Measurements from ENCODE around the gene GPD1L. TPM values are rescaled to one million over a fixed set of nuclear protein-coding genes. Genes with fewer than 3 reads are reported as not detected.

Gene GPD1L
- total and polyA plus RNA-seq, 2 of the 13 experiments (the other 11 are each of a cell fraction or from before 2014, with no cell fraction given), result 4.9 to 13.7 TPM

DNA sequence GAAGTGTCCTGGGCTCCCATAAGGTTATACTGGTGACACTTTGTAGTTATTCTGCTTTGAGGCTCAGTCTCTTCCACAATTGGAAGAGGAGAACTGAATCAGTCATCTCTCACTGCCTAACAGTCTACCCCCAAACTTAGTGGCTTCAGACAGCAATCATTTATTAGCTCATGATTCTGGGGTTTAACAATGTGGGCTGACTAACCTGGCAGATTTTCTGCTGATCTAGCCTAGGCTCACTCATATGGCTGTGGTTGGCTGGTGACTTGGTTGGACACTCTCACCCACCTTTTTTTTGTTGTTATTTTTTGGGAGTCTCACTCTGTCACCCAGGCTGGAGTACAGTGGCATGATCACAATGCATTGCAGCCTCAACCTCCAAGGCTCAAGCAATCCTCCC is 7.1 kb downstream of the GPD1L start (continued):
- TF ChIP-seq PHF8 (CRISPR knock-in tag; IDR thresholded peaks at IDR 0.05) (no peak), HMG20A (CRISPR knock-in tag; IDR thresholded peaks at IDR 0.05; ENCODE audit: borderline replicate concordance) (no peak), HOXA9 (CRISPR knock-in tag; IDR thresholded peaks at IDR 0.05; ENCODE audit: borderline replicate concordance) (no peak), AHR (CRISPR knock-in tag; IDR thresholded peaks at IDR 0.05) (no peak), ZNF180 (CRISPR knock-in tag; IDR thresholded peaks at IDR 0.05; ENCODE audit: borderline replicate concordance, low read depth) (no peak), NFYC (CRISPR knock-in tag; IDR thresholded peaks at IDR 0.05) (no peak), KDM4B (CRISPR knock-in tag; IDR thresholded peaks at IDR 0.05) (no peak), ZNF850 (CRISPR knock-in tag; conservative IDR thresholded peaks at IDR 0.05) (no peak)
- TF ChIP-seq, protein P1, sequence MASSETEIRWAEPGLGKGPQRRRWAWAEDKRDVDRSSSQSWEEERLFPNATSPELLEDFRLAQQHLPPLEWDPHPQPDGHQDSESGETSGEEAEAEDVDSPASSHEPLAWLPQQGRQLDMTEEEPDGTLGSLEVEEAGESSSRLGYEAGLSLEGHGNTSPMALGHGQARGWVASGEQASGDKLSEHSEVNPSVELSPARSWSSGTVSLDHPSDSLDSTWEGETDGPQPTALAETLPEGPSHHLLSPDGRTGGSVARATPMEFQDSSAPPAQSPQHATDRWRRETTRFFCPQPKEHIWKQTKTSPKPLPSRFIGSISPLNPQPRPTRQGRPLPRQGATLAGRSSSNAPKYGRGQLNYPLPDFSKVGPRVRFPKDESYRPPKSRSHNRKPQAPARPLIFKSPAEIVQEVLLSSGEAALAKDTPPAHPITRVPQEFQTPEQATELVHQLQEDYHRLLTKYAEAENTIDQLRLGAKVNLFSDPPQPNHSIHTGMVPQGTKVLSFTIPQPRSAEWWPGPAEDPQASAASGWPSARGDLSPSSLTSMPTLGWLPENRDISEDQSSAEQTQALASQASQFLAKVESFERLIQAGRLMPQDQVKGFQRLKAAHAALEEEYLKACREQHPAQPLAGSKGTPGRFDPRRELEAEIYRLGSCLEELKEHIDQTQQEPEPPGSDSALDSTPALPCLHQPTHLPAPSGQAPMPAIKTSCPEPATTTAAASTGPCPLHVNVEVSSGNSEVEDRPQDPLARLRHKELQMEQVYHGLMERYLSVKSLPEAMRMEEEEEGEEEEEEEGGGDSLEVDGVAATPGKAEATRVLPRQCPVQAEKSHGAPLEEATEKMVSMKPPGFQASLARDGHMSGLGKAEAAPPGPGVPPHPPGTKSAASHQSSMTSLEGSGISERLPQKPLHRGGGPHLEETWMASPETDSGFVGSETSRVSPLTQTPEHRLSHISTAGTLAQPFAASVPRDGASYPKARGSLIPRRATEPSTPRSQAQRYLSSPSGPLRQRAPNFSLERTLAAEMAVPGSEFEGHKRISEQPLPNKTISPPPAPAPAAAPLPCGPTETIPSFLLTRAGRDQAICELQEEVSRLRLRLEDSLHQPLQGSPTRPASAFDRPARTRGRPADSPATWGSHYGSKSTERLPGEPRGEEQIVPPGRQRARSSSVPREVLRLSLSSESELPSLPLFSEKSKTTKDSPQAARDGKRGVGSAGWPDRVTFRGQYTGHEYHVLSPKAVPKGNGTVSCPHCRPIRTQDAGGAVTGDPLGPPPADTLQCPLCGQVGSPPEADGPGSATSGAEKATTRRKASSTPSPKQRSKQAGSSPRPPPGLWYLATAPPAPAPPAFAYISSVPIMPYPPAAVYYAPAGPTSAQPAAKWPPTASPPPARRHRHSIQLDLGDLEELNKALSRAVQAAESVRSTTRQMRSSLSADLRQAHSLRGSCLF (CRISPR knock-in tag; IDR thresholded peaks at IDR 0.05; ENCODE audit: borderline replicate concordance), result no peak

DNA sequence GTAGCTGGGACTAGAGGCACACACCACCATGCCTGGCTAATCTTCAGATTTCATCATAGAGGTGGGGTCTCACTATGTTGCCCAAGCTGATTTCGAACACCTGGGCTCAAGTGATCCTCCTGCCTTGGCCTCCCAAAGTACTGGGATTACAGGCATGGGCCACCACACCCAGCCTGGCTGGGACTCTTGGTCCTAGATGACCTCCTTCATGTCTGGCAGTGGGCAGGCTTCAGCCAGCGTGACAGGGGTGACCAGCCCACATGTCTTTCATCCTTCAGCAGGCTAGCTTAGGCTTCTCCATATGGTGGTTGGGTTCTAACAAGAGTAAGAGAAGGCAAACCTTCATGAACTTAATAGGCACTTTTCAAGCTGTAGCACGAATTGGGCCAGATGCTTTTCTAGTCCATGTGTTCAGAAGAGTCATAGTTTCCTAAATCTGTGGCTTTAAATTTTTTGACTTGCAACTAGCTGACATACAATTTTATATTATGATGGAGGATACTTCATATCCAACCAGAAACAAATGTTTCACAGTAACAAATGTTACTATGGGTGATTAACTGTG is 7.6 kb downstream of the GPD1L start:
- ATAC-seq (no peak), DNase-seq (ENCODE audit: low spot score) (no peak), FAIRE-seq (no peak)
- no peak overlapping the region for H3K4me2 ChIP-seq (ENCODE audit: low read depth, low read length)
- in situ Hi-C loops (cut with HindIII; ENCODE audit: extremely low pct_ligation_motif_present, low pct_unique_long_range_greater_than_20kb), result no loop called here
- CTCF ChIA-PET (ENCODE audit: low intra/inter-chr PET ratio, low total read pairs), result no interaction called here
- H3K79me2 ChIP-seq (ENCODE audit: insufficient read depth, low read length), result no peaks in the 10 kb centered on the region
- no peaks in the 10 kb centered on the region for H3K27me3 ChIP-seq (ENCODE audit: control insufficient read depth in 1 of 2, insufficient read depth in 2 of 2, low read length in 2 of 2)
- no peak overlapping the region for H2AFZ ChIP-seq (ENCODE audit: low read length)
- H3K27ac ChIP-seq (ENCODE audit: extremely low read length, insufficient read depth, low read length), result no peak overlapping the region
- BruUV-seq (replicated peaks), result no TSS peak
- no peaks in the 10 kb centered on the region for H3K9me3 ChIP-seq (ENCODE audit: low read length)
- H3K4me3 ChIP-seq (replicated peaks in 1 of 3; ENCODE audit: insufficient read depth in 1 of 3, low read depth in 2 of 3, low read length in 3 of 3), result no peak overlapping the region
- 85% methylated on average over 2 of the region's 3 CpGs for WGBS (ENCODE audit: low lambda C conversion rate)
- H3K36me3 ChIP-seq (replicated peaks in 1 of 2; ENCODE audit: control insufficient read depth in 1 of 2, insufficient read depth in 2 of 2, low read length in 2 of 2), result no peaks in the 10 kb centered on the region
- H4K20me1 ChIP-seq (ENCODE audit: insufficient read depth, low read length), result no peaks in the 10 kb centered on the region
- no peak overlapping the region for H3K9ac ChIP-seq (ENCODE audit: insufficient read depth, low read depth, low read length)
- intact Hi-C loops (cut with micrococcal nuclease; ENCODE audit: unreplicated experiment), result no loop called here
- H3K4me1 ChIP-seq (ENCODE audit: insufficient read depth, low read length), result peaks cover 32% of the 10 kb centered on the region
- POLR2A ChIA-PET, result interaction anchor here (1.5 kb wide), 1 partner anchor 8 kb away, joined by 3 read pairs; the partner anchor contains the start of gene GPD1L
- TF ChIP-seq KLF15 (CRISPR knock-in tag; IDR thresholded peaks at IDR 0.05; ENCODE audit: borderline replicate concordance), result no peak
- no peak for TF ChIP-seq ZNF607 (CRISPR knock-in tag; IDR thresholded peaks at IDR 0.05; ENCODE audit: borderline replicate concordance)
- no peak for TF ChIP-seq CAMTA2 (CRISPR knock-in tag; IDR thresholded peaks at IDR 0.05; ENCODE audit: borderline replicate concordance)
- no peak for TF ChIP-seq ZFP1 (CRISPR knock-in tag; IDR thresholded peaks at IDR 0.05)
- TF ChIP-seq, protein P2, sequence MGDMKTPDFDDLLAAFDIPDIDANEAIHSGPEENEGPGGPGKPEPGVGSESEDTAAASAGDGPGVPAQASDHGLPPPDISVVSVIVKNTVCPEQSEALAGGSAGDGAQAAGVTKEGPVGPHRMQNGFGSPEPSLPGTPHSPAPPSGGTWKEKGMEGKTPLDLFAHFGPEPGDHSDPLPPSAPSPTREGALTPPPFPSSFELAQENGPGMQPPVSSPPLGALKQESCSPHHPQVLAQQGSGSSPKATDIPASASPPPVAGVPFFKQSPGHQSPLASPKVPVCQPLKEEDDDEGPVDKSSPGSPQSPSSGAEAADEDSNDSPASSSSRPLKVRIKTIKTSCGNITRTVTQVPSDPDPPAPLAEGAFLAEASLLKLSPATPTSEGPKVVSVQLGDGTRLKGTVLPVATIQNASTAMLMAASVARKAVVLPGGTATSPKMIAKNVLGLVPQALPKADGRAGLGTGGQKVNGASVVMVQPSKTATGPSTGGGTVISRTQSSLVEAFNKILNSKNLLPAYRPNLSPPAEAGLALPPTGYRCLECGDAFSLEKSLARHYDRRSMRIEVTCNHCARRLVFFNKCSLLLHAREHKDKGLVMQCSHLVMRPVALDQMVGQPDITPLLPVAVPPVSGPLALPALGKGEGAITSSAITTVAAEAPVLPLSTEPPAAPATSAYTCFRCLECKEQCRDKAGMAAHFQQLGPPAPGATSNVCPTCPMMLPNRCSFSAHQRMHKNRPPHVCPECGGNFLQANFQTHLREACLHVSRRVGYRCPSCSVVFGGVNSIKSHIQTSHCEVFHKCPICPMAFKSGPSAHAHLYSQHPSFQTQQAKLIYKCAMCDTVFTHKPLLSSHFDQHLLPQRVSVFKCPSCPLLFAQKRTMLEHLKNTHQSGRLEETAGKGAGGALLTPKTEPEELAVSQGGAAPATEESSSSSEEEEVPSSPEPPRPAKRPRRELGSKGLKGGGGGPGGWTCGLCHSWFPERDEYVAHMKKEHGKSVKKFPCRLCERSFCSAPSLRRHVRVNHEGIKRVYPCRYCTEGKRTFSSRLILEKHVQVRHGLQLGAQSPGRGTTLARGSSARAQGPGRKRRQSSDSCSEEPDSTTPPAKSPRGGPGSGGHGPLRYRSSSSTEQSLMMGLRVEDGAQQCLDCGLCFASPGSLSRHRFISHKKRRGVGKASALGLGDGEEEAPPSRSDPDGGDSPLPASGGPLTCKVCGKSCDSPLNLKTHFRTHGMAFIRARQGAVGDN (CRISPR knock-in tag; IDR thresholded peaks at IDR 0.05), result no peak
